Esophagus mucosa (tissue), 1 donor: Measurements from ENCODE around the gene PMM1. TPM values are rescaled to one million over a fixed set of nuclear protein-coding genes. Genes with fewer than 3 reads are reported as not detected.
"Not testable (repeated sequence)": the region's sequence is repeated elsewhere in the genome, so short reads cannot be mapped to it uniquely, and the experiment has no call there.

Source experiments
- ATAC-seq: fragments of 200-7000 bp; cut with Tn5 transposase; one replicate; pipeline ENCODE4 v1.9.1; 2020
- total RNA-seq: library from RNA; stranded (reverse); gene quantifications from one replicate; pipeline ENCODE4 v1.2.4, GENCODE V29; 2023
- donor health status: DM: yes; HTN: yes; CAD: no.

The PMM1 gene
- total RNA-seq, 1 donor from 2014 or later, result 30.0 TPM

- peak; percentile 76 for ATAC-seq
These were observed 7.4 kb upstream of the PMM1 start for GRCh38 chr22:41596776-41597634.

- no peak for ATAC-seq
These were observed 6.1 kb upstream of the PMM1 start for GRCh38 chr22:41595703-41596102.

- not testable (repeated sequence) for ATAC-seq
These were observed 3.8 kb upstream of the PMM1 start for GRCh38 chr22:41593336-41593960.

- ATAC-seq, result no peak
These were observed 2.3 kb downstream of the PMM1 start for GRCh38 chr22:41587347-41587723.

GRCh38 chr22:41585898-41586297 lies 3.7 kb downstream of the PMM1 start:
- ATAC-seq, result no peak

GRCh38 chr22:41584881-41585280 lies 4.8 kb downstream of the PMM1 start:
- ATAC-seq, result no peak

- no peak for ATAC-seq
These were observed 6.9 kb downstream of the PMM1 start for GRCh38 chr22:41582694-41583093.

- ATAC-seq, result no peak
These were observed 9.7 kb downstream of the PMM1 start for GRCh38 chr22:41579997-41580355.

GRCh38 chr22:41579297-41579996 lies 10.2 kb downstream of the PMM1 start:
- no peak for ATAC-seq

- ATAC-seq, result no peak
These were observed 10.8 kb downstream of the PMM1 start for GRCh38 chr22:41578818-41579217.

GRCh38 chr22:41578114-41578513 lies 11.5 kb downstream of the PMM1 start:
- no peak for ATAC-seq

- peak; percentile 54 for ATAC-seq
These were observed 12.8 kb downstream of the PMM1 start for GRCh38 chr22:41576877-41577276.

GRCh38 chr22:41575533-41575932 lies 14.1 kb downstream of the PMM1 start:
- ATAC-seq, result no peak

- ATAC-seq, result no peak
These were observed 14.7 kb downstream of the PMM1 start for GRCh38 chr22:41574847-41575381.

GRCh38 chr22:41573677-41574076 lies 16.0 kb downstream of the PMM1 start:
- ATAC-seq, result no peak

- not testable (repeated sequence) for ATAC-seq
These were observed 17.3 kb downstream of the PMM1 start for GRCh38 chr22:41572305-41572704.

GRCh38 chr22:41571786-41572185 lies 17.9 kb downstream of the PMM1 start:
- no peak for ATAC-seq

- no peak for ATAC-seq
These were observed 19.4 kb downstream of the PMM1 start for GRCh38 chr22:41570221-41570620.

- ATAC-seq, result no peak
These were observed 20.8 kb downstream of the PMM1 start for GRCh38 chr22:41568811-41569210.

- ATAC-seq, result no peak
These were observed 22.2 kb downstream of the PMM1 start for GRCh38 chr22:41567512-41567768.

GRCh38 chr22:41565403-41566054 lies 24.1 kb downstream of the PMM1 start:
- ATAC-seq, result peak; percentile 47

GRCh38 chr22:41564563-41564962 lies 25.1 kb downstream of the PMM1 start:
- peak; percentile 29 for ATAC-seq
